ENCODE data around the gene POU1F1. TPM values are rescaled to one million over a fixed set of nuclear protein-coding genes. Genes with fewer than 3 reads are reported as not detected.

Gene POU1F1, protein sequence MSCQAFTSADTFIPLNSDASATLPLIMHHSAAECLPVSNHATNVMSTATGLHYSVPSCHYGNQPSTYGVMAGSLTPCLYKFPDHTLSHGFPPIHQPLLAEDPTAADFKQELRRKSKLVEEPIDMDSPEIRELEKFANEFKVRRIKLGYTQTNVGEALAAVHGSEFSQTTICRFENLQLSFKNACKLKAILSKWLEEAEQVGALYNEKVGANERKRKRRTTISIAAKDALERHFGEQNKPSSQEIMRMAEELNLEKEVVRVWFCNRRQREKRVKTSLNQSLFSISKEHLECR
- not detected in 3 replicates for polyA plus RNA-seq
- polyA plus RNA-seq (2011; ENCODE audit: low read depth) = not detected
- not detected in 2 replicates for polyA plus RNA-seq (2011; cell fraction: cytosol; rRNA removed)
- not detected in 2 replicates for polyA plus RNA-seq (2011; cell fraction: nucleus; rRNA removed)
- polyA plus RNA-seq (2012; ENCODE audit: low replicate concordance) = not detected in 2 replicates
- polyA minus RNA-seq = not detected in 3 replicates
- polyA minus RNA-seq (2011; cell fraction: cytosol; rRNA and poly(A)+ RNA removed) = not detected
- not detected in 2 replicates for polyA minus RNA-seq (2011; cell fraction: nucleus; rRNA and poly(A)+ RNA removed)

- no peak within 1 kb of the TSS for H3K4me3 ChIP-seq (ENCODE audit: control insufficient read depth in 2 of 3, extremely low read depth in 1 of 3, insufficient read depth in 2 of 3, low read depth in 1 of 3, low read length in 3 of 3)
- DNase-seq (ENCODE audit: low read depth, low spot score) (no peak), FAIRE-seq (no peak)
- H3K4me1 ChIP-seq (ENCODE audit: control insufficient read depth, extremely low read depth, insufficient read depth, low read length) = no peaks in the 10 kb centered on the region
- no peak for TF ChIP-seq EZH2 (IDR thresholded peaks at IDR 0.05; ENCODE audit: low read length)
- TF ChIP-seq, protein P1, sequence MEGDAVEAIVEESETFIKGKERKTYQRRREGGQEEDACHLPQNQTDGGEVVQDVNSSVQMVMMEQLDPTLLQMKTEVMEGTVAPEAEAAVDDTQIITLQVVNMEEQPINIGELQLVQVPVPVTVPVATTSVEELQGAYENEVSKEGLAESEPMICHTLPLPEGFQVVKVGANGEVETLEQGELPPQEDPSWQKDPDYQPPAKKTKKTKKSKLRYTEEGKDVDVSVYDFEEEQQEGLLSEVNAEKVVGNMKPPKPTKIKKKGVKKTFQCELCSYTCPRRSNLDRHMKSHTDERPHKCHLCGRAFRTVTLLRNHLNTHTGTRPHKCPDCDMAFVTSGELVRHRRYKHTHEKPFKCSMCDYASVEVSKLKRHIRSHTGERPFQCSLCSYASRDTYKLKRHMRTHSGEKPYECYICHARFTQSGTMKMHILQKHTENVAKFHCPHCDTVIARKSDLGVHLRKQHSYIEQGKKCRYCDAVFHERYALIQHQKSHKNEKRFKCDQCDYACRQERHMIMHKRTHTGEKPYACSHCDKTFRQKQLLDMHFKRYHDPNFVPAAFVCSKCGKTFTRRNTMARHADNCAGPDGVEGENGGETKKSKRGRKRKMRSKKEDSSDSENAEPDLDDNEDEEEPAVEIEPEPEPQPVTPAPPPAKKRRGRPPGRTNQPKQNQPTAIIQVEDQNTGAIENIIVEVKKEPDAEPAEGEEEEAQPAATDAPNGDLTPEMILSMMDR (optimal IDR thresholded peaks at IDR 0.05 in 1 of 3, IDR thresholded peaks at IDR 0.05 in 1 of 3, conservative IDR thresholded peaks at IDR 0.05 in 1 of 3; ENCODE audit: extremely low read depth in 1 of 3, insufficient read depth in 2 of 3, low read length in 3 of 3) = no peak
- no peak within 1 kb of the TSS for H2AFZ ChIP-seq (ENCODE audit: control insufficient read depth, low read length)
- dilution Hi-C loops (cut with MboI; ENCODE audit: extremely low pct_ligation_motif_present, low sequenced_read_pairs) = no loop called here
- H3K27me3 ChIP-seq (ENCODE audit: control insufficient read depth, extremely low read depth, insufficient read depth, low read length) = no peaks in the 10 kb centered on the region
- H3K36me3 ChIP-seq (ENCODE audit: control insufficient read depth in 2 of 2, extremely low read depth in 1 of 2, insufficient read depth in 2 of 2, low read length in 2 of 2) = no peaks in the 10 kb centered on the region
- no peak within 1 kb of the TSS for H3K4me2 ChIP-seq (ENCODE audit: control insufficient read depth, extremely low read depth, insufficient read depth, low read depth, low read length)
- H4K20me1 ChIP-seq (ENCODE audit: control insufficient read depth, extremely low read depth, insufficient read depth, low read length) = no peaks in the 10 kb centered on the region
- H3K9me1 ChIP-seq (ENCODE audit: control insufficient read depth, extremely low read depth, insufficient read depth, low read length) = no peaks in the 10 kb centered on the region
- no peak within 1 kb of the TSS for H3K27ac ChIP-seq (ENCODE audit: control insufficient read depth, insufficient read depth, low read length)
- H3K9me3 ChIP-seq (ENCODE audit: control insufficient read depth, low read depth, low read length) = no peaks in the 10 kb centered on the region
- H3K79me2 ChIP-seq (ENCODE audit: control insufficient read depth, insufficient read depth, low read length) = no peaks in the 10 kb centered on the region
- no peak within 1 kb of the TSS for H3K9ac ChIP-seq (ENCODE audit: control insufficient read depth, extremely low read depth, insufficient read depth, low read length)
Observed at GRCh38 chr3:87276484-87276883, at the start of gene POU1F1. TSS of gene POU1F1 (minus strand) at chr3:87276584. CDS start at chr3:87276462, 122 bp downstream.

GRCh38 chr3:87324609-87325008 is 48.2 kb upstream of the POU1F1 start:
- DNase-seq (ENCODE audit: low read depth, low spot score) = no peak
- no peak overlapping the region for H3K27ac ChIP-seq (ENCODE audit: control insufficient read depth, insufficient read depth, low read length)

More at GRCh38 chr3:87324609-87325008, 48.2 kb upstream of the POU1F1 start:
- Histone ChIP-seq H3K9ac (ENCODE audit: control insufficient read depth, extremely low read depth, insufficient read depth, low read length) (no peak overlapping the region), H2AFZ (ENCODE audit: control insufficient read depth, low read length) (no peak overlapping the region), H3K4me3 (ENCODE audit: control insufficient read depth in 2 of 3, extremely low read depth in 1 of 3, insufficient read depth in 2 of 3, low read depth in 1 of 3, low read length in 3 of 3) (no peak overlapping the region), H3K4me1 (ENCODE audit: control insufficient read depth, extremely low read depth, insufficient read depth, low read length) (no peaks in the 10 kb centered on the region), H3K9me1 (ENCODE audit: control insufficient read depth, extremely low read depth, insufficient read depth, low read length) (no peaks in the 10 kb centered on the region), H3K4me2 (ENCODE audit: control insufficient read depth, extremely low read depth, insufficient read depth, low read depth, low read length) (no peak overlapping the region), H3K27me3 (ENCODE audit: control insufficient read depth, extremely low read depth, insufficient read depth, low read length) (no peaks in the 10 kb centered on the region), H3K79me2 (ENCODE audit: control insufficient read depth, insufficient read depth, low read length) (no peaks in the 10 kb centered on the region), H3K9me3 (ENCODE audit: control insufficient read depth, low read depth, low read length) (no peaks in the 10 kb centered on the region), H4K20me1 (ENCODE audit: control insufficient read depth, extremely low read depth, insufficient read depth, low read length) (no peaks in the 10 kb centered on the region), H3K36me3 (ENCODE audit: control insufficient read depth in 2 of 2, extremely low read depth in 1 of 2, insufficient read depth in 2 of 2, low read length in 2 of 2) (no peaks in the 10 kb centered on the region)
- dilution Hi-C loops (cut with MboI; ENCODE audit: extremely low pct_ligation_motif_present, low sequenced_read_pairs) = no loop called here
- TF ChIP-seq, protein P1 (optimal IDR thresholded peaks at IDR 0.05 in 1 of 3, IDR thresholded peaks at IDR 0.05 in 1 of 3, conservative IDR thresholded peaks at IDR 0.05 in 1 of 3; ENCODE audit: extremely low read depth in 1 of 3, insufficient read depth in 2 of 3, low read length in 3 of 3) = no peak
- TF ChIP-seq EZH2 (IDR thresholded peaks at IDR 0.05; ENCODE audit: low read length) = no peak
- FAIRE-seq = no peak

Data from keratinocyte (primary cell).